DMS 273 (cell line): Measurements from ENCODE around the gene ZNF526.
"Not testable (repeated sequence)": the region's sequence is repeated elsewhere in the genome, so short reads cannot be mapped to it uniquely, and the experiment has no call there.

ENCODE experiments used
- DNase-seq: peaks from one replicate; lab custom pipeline; 2025; ENCODE audit not compliant: unreplicated experiment; lab: John Stamatoyannopoulos, UW

The ZNF526 gene

GRCh38 chr19:42257842-42258241 lies 37.7 kb downstream of the ZNF526 start:
- not testable (repeated sequence) for DNase-seq

GRCh38 chr19:42261763-42262162 lies 41.7 kb downstream of the ZNF526 start:
- DNase-seq = no peak

- DNase-seq = not testable (repeated sequence)
Measured at GRCh38 chr19:42266105-42266504, 46.0 kb downstream of the ZNF526 start.

- DNase-seq = not testable (repeated sequence)
Measured at GRCh38 chr19:42266928-42267603, 47.0 kb downstream of the ZNF526 start.

GRCh38 chr19:42267644-42268141 lies 47.6 kb downstream of the ZNF526 start:
- peak; percentile 84 for DNase-seq

GRCh38 chr19:42268142-42268703 lies 48.1 kb downstream of the ZNF526 start:
- peak; percentile 100 for DNase-seq

GRCh38 chr19:42268704-42269477 lies 48.8 kb downstream of the ZNF526 start, which contains the start of gene CIC:
TSS of gene CIC (plus strand) at chr19:42269252. CDS start at chr19:42271784, 2,532 bp downstream.
- peak; percentile 100 for DNase-seq

GRCh38 chr19:42269478-42270345 lies 49.6 kb downstream of the ZNF526 start:
- DNase-seq = no peak

- peak; percentile 68 for DNase-seq
Measured at GRCh38 chr19:42270346-42271044, 50.4 kb downstream of the ZNF526 start.

GRCh38 chr19:42271045-42271419 lies 50.9 kb downstream of the ZNF526 start:
- DNase-seq = no peak

GRCh38 chr19:42271861-42272534 lies 51.9 kb downstream of the ZNF526 start:
- no peak for DNase-seq

- DNase-seq = no peak
Measured at GRCh38 chr19:42272535-42272897, 52.4 kb downstream of the ZNF526 start.

- DNase-seq = no peak
Measured at GRCh38 chr19:42272989-42273406, 52.9 kb downstream of the ZNF526 start.

- DNase-seq = no peak
Measured at GRCh38 chr19:42273407-42274064, 53.4 kb downstream of the ZNF526 start.

GRCh38 chr19:42274065-42274682 lies 54.1 kb downstream of the ZNF526 start:
- DNase-seq = no peak

- DNase-seq = peak; percentile 57
Measured at GRCh38 chr19:42275103-42275502, 55.0 kb downstream of the ZNF526 start.

GRCh38 chr19:42275517-42275916 lies 55.4 kb downstream of the ZNF526 start:
- no peak for DNase-seq

- no peak for DNase-seq
Measured at GRCh38 chr19:42276284-42276683, 56.2 kb downstream of the ZNF526 start.

GRCh38 chr19:42276821-42277220 lies 56.7 kb downstream of the ZNF526 start:
- no peak for DNase-seq
